Mesenchymal stem cell (in vitro differentiated cells and primary cell): ENCODE results near the gene HIP1.

Source experiments
- DNase-seq: peaks from one replicate; pipeline ENCODE4 v3.0.0-alpha.2; 2013
- H2AFZ ChIP-seq: one replicate; pipeline ENCODE4 v1.6.1; 2013; ENCODE audit warnings: low read depth, mild to moderate bottlenecking, control low read depth, inconsistent platforms, low read length, moderate library complexity
- H2AK5ac ChIP-seq: 2 replicates; pipeline ENCODE4 v1.6.1; 2013; ENCODE audit warnings: low read length, moderate library complexity, mild to moderate bottlenecking, inconsistent platforms; ENCODE audit not compliant: severe bottlenecking
- H2BK120ac ChIP-seq: one replicate; pipeline ENCODE4 v1.6.1; 2013; ENCODE audit warnings: low read depth, mild to moderate bottlenecking, inconsistent platforms, low read length, moderate library complexity
- H2BK12ac ChIP-seq, 2 experiments: one replicate each; pipeline ENCODE4 v1.6.1; 2013; ENCODE audit warnings: inconsistent platforms in 2 of 2, low read length in 2 of 2, mild to moderate bottlenecking in 2 of 2, moderate library complexity in 2 of 2, control low read depth in 1 of 2
- H2BK15ac ChIP-seq: one replicate; pipeline ENCODE4 v1.6.1; 2013; ENCODE audit warnings: mild to moderate bottlenecking, low read depth, inconsistent platforms; ENCODE audit not compliant: poor library complexity, severe bottlenecking
- H2BK5ac ChIP-seq: 2 replicates; pipeline ENCODE4 v1.6.1; 2013; ENCODE audit warnings: low read depth, mild to moderate bottlenecking, low read length, control low read depth, inconsistent platforms; ENCODE audit not compliant: poor library complexity, severe bottlenecking
- H3K14ac ChIP-seq, 2 experiments: one replicate each; pipeline ENCODE4 v1.6.1; 2013; ENCODE audit warnings: inconsistent platforms in 2 of 2, low read length in 2 of 2, control low read depth in 1 of 2, mild to moderate bottlenecking in 1 of 2, moderate library complexity in 1 of 2
- H3K18ac ChIP-seq, 2 experiments: one replicate each; pipeline ENCODE4 v1.6.1; 2013; ENCODE audit warnings: inconsistent platforms in 2 of 2, low read length in 2 of 2, control low read depth in 1 of 2, low read depth in 1 of 2, mild to moderate bottlenecking in 1 of 2
- H3K23ac ChIP-seq, 2 experiments: one replicate each; pipeline ENCODE4 v1.6.1; 2013; ENCODE audit warnings: inconsistent platforms in 2 of 2, low read length in 2 of 2, mild to moderate bottlenecking in 2 of 2, moderate library complexity in 2 of 2, control low read depth in 1 of 2
- H3K27ac ChIP-seq: 2 replicates; pipeline ENCODE4 v1.5.1; 2013; ENCODE audit warnings: mild to moderate bottlenecking, moderate library complexity, low read length, control low read depth, inconsistent platforms; ENCODE audit not compliant: poor library complexity, severe bottlenecking
- H3K27me3 ChIP-seq, 2 experiments: 2 replicates each; pipeline versions ENCODE4 v1.6.1 to v1.7.0; 2013; ENCODE audit warnings: low read length in 2 of 2, mild to moderate bottlenecking in 2 of 2, moderate library complexity in 2 of 2, control low read depth in 1 of 2, inconsistent platforms in 1 of 2; ENCODE audit not compliant: control insufficient read depth in 1 of 2, insufficient read depth in 1 of 2
- H3K36me3 ChIP-seq, 2 experiments: 2 replicates each; pipeline versions ENCODE4 v1.6.1 to v1.7.0; 2013; ENCODE audit warnings: low read length in 2 of 2, control low read depth in 1 of 2, inconsistent platforms in 1 of 2, low read depth in 1 of 2, mild to moderate bottlenecking in 1 of 2; ENCODE audit not compliant: insufficient read depth in 2 of 2, control insufficient read depth in 1 of 2
- H3K4ac ChIP-seq, 2 experiments: one replicate each; pipeline ENCODE4 v1.6.1; 2013; ENCODE audit warnings: inconsistent platforms in 2 of 2, low read length in 2 of 2, mild to moderate bottlenecking in 2 of 2, moderate library complexity in 2 of 2, control low read depth in 1 of 2, low read depth in 1 of 2
- H3K4me1 ChIP-seq: 2 replicates; pipeline ENCODE4 v1.6.1; 2013; ENCODE audit warnings: low read depth, low read length, control low read depth; ENCODE audit not compliant: control insufficient read depth, insufficient read depth
- H3K4me2 ChIP-seq: 2 replicates; pipeline ENCODE4 v1.6.1; 2013; ENCODE audit warnings: low read length, mild to moderate bottlenecking, inconsistent platforms; ENCODE audit not compliant: poor library complexity, severe bottlenecking
- H3K4me3 ChIP-seq, 2 experiments: 2 replicates each; pipeline versions ENCODE4 v1.5.1 to v1.7.0; 2013; ENCODE audit warnings: low read length in 2 of 2, mild to moderate bottlenecking in 2 of 2, control low read depth in 1 of 2, low read depth in 1 of 2; ENCODE audit not compliant: insufficient read depth in 1 of 2
- H3K79me1 ChIP-seq: replicated peaks from 2 replicates; pipeline ENCODE4 v1.6.1; 2013; ENCODE audit warnings: mild to moderate bottlenecking, control low read depth, low read length, inconsistent platforms; ENCODE audit not compliant: poor library complexity, severe bottlenecking
- H3K9ac ChIP-seq: 2 replicates; pipeline ENCODE4 v1.7.0; 2013; ENCODE audit warnings: mild to moderate bottlenecking, low read length, moderate library complexity
- H3K9me3 ChIP-seq: 2 replicates; pipeline ENCODE4 v1.7.0; 2013; ENCODE audit warnings: mild to moderate bottlenecking, low read length; ENCODE audit not compliant: control insufficient read depth
- H4K8ac ChIP-seq: one replicate; pipeline ENCODE4 v1.6.1; 2013; ENCODE audit warnings: inconsistent platforms, mild to moderate bottlenecking, low read length, moderate library complexity
- H4K91ac ChIP-seq: one replicate; pipeline ENCODE4 v1.6.1; 2013; ENCODE audit warnings: mild to moderate bottlenecking, low read length, inconsistent platforms
- WGBS: methylation state at CpG from one replicate; pipeline ENCODE4 v1.1.7; 2013; ENCODE audit warnings: mixed read lengths; 5-methylcytosine and 5-hydroxymethylcytosine counted together

HIP1 gene

GRCh38 chr7:75621124-75621523, 117.6 kb downstream of the HIP1 start:
- Histone ChIP-seq H3K23ac (no peak overlapping the region), H3K4me3 (no peak overlapping the region), H3K14ac (no peak overlapping the region), H3K36me3 (peaks cover 0 to 8% of the 10 kb centered on the region in 2 experiments), H2AFZ (no peak overlapping the region), H3K79me1 (peaks cover 18% of the 10 kb centered on the region), H2AK5ac (no peak overlapping the region), H4K91ac (no peak overlapping the region), H3K18ac (no peak overlapping the region), H3K9me3 (peaks cover 2% of the 10 kb centered on the region), H3K4ac (no peak overlapping the region), H2BK120ac (no peak overlapping the region), H3K27ac (no peak overlapping the region), H2BK15ac (no peak overlapping the region), H3K4me1 (peaks cover 11% of the 10 kb centered on the region), H3K27me3 (no peaks in the 10 kb centered on the region), H4K8ac (no peak overlapping the region), H3K4me2 (no peak overlapping the region), H2BK5ac (no peak overlapping the region), H2BK12ac (no peak overlapping the region), H3K9ac (no peak overlapping the region)
- DNase-seq = no peak
- 85% methylated on average over 9 of the region's 9 CpGs for WGBS

- no peak for DNase-seq
- Histone ChIP-seq H3K79me1 (peaks cover 20% of the 10 kb centered on the region), H2AK5ac (no peak overlapping the region), H4K91ac (no peak overlapping the region), H3K4me3 (no peak overlapping the region), H2BK5ac (no peak overlapping the region), H3K9me3 (no peaks in the 10 kb centered on the region), H2BK12ac (no peak overlapping the region), H4K8ac (no peak overlapping the region), H3K23ac (no peak overlapping the region), H3K14ac (no peak overlapping the region), H2AFZ (no peak overlapping the region), H3K18ac (no peak overlapping the region), H3K4ac (no peak overlapping the region), H3K4me1 (peaks cover 11% of the 10 kb centered on the region), H3K36me3 (peaks cover 0 to 8% of the 10 kb centered on the region in 2 experiments), H3K4me2 (no peak overlapping the region), H2BK15ac (no peak overlapping the region), H2BK120ac (no peak overlapping the region), H3K27ac (no peak overlapping the region), H3K9ac (no peak overlapping the region), H3K27me3 (no peaks in the 10 kb centered on the region)
- WGBS = 93% methylated on average over 4 of the region's 4 CpGs
Observed at GRCh38 chr7:75619636-75620035, 119.1 kb downstream of the HIP1 start.

GRCh38 chr7:75617634-75618234, 121.0 kb downstream of the HIP1 start:
- H2AK5ac ChIP-seq = no peak overlapping the region
- H3K4ac ChIP-seq = peak overlapping the region in 1 of 2 experiments; percentile 15
- no peaks in the 10 kb centered on the region for H3K27me3 ChIP-seq
- no peak overlapping the region for H3K14ac ChIP-seq
- H3K79me1 ChIP-seq = peaks cover 19% of the 10 kb centered on the region
- H3K4me2 ChIP-seq = no peak overlapping the region
- H2BK120ac ChIP-seq = no peak overlapping the region
- WGBS = 86% methylated on average over 12 of the region's 12 CpGs
- H2BK15ac ChIP-seq = peak overlapping the region; percentile 17
- no peak overlapping the region for H4K91ac ChIP-seq
- no peak overlapping the region for H2AFZ ChIP-seq
- peaks cover 2% of the 10 kb centered on the region for H3K4me1 ChIP-seq
- H3K27ac ChIP-seq = no peak overlapping the region
- peak; percentile 82 for DNase-seq
- H3K18ac ChIP-seq = peak overlapping the region in 1 of 2 experiments; percentile 53
- H3K9ac ChIP-seq = no peak overlapping the region
- H3K4me3 ChIP-seq = no peak overlapping the region
- no peak overlapping the region for H2BK5ac ChIP-seq
- H3K36me3 ChIP-seq = peaks cover 0 to 3% of the 10 kb centered on the region in 2 experiments
- H3K9me3 ChIP-seq = no peaks in the 10 kb centered on the region
- peak overlapping the region; percentile 3 for H4K8ac ChIP-seq
- no peak overlapping the region for H3K23ac ChIP-seq
- peak overlapping the region; percentile 4 to 52 for H2BK12ac ChIP-seq

- DNase-seq = no peak
- WGBS = 97% methylated on average over 7 of the region's 9 CpGs
Observed at GRCh38 chr7:75616421-75617167, 122.1 kb downstream of the HIP1 start.

More at GRCh38 chr7:75616421-75617167, 122.1 kb downstream of the HIP1 start:
- Histone ChIP-seq H2BK12ac (no peak overlapping the region), H3K79me1 (peaks cover 19% of the 10 kb centered on the region), H3K23ac (no peak overlapping the region), H3K9ac (no peak overlapping the region), H2BK15ac (no peak overlapping the region), H2AK5ac (no peak overlapping the region), H3K27me3 (no peaks in the 10 kb centered on the region), H3K18ac (no peak overlapping the region), H3K27ac (no peak overlapping the region), H3K36me3 (peaks cover 0 to 3% of the 10 kb centered on the region in 2 experiments), H3K14ac (no peak overlapping the region), H3K4me1 (peaks cover 6% of the 10 kb centered on the region), H3K4me3 (no peak overlapping the region), H3K4me2 (no peak overlapping the region), H2AFZ (no peak overlapping the region), H2BK120ac (no peak overlapping the region), H2BK5ac (no peak overlapping the region), H4K91ac (no peak overlapping the region), H4K8ac (no peak overlapping the region), H3K9me3 (no peaks in the 10 kb centered on the region), H3K4ac (no peak overlapping the region)
